Muscle layer of duodenum (tissue), 2 donors: ENCODE measurements around the gene TNMD.
"Not testable (repeated sequence)": the region's sequence is repeated elsewhere in the genome, so short reads cannot be mapped to it uniquely, and the experiment has no call there.

Experiments used
- H3K27ac ChIP-seq: one replicate; pipeline ENCODE4 v1.7.0; 2013; ENCODE audit warnings: mild to moderate bottlenecking, low read length
- H3K27me3 ChIP-seq: one replicate; pipeline ENCODE4 v1.7.0; 2013; ENCODE audit warnings: low read depth, mild to moderate bottlenecking, control low read depth, low read length
- H3K36me3 ChIP-seq, 2 donors: one replicate each; pipeline ENCODE4 v1.7.0; 2013; ENCODE audit warnings: low read length in 2 of 2, control low read depth in 1 of 2, mild to moderate bottlenecking in 1 of 2; ENCODE audit not compliant: insufficient read depth in 2 of 2, control insufficient read depth in 1 of 2
- H3K4me1 ChIP-seq, 2 donors: one replicate each; pipeline ENCODE4 v1.7.0; 2013; ENCODE audit warnings: low read length in 2 of 2, mild to moderate bottlenecking in 2 of 2, control low read depth in 1 of 2, moderate library complexity in 1 of 2; ENCODE audit not compliant: insufficient read depth in 2 of 2, control insufficient read depth in 1 of 2
- H3K4me3 ChIP-seq, 2 donors: one replicate each; pipeline ENCODE4 v1.7.0; 2013; ENCODE audit warnings: low read length in 2 of 2, low read depth in 1 of 2, mild to moderate bottlenecking in 1 of 2
- H3K9me3 ChIP-seq, 2 donors: one replicate each; pipeline ENCODE4 v1.7.0; 2013; ENCODE audit warnings: low read length in 2 of 2, control low read depth in 1 of 2, mild to moderate bottlenecking in 1 of 2; ENCODE audit not compliant: control insufficient read depth in 1 of 2
- donor health status: healthy.

TNMD gene

GRCh38 chrX:100584611-100585010 is at the start of gene TNMD:
TSS of gene TNMD (plus strand) at chrX:100584936. CDS start at chrX:100585019, 83 bp downstream.
- no peaks in the 10 kb centered on the region for H3K9me3 ChIP-seq
- H3K27me3 ChIP-seq = no peaks in the 10 kb centered on the region
- no peak within 1 kb of the TSS for H3K27ac ChIP-seq
- no peaks in the 10 kb centered on the region for H3K36me3 ChIP-seq
- no peak within 1 kb of the TSS for H3K4me3 ChIP-seq
- no peaks in the 10 kb centered on the region for H3K4me1 ChIP-seq

GRCh38 chrX:100565534-100565933 is 19.2 kb upstream of the TNMD start:
- H3K27ac ChIP-seq, H3K4me1 ChIP-seq, H3K9me3 ChIP-seq, H3K4me3 ChIP-seq, H3K36me3 ChIP-seq, H3K27me3 ChIP-seq: not testable (repeated sequence)

DNA sequence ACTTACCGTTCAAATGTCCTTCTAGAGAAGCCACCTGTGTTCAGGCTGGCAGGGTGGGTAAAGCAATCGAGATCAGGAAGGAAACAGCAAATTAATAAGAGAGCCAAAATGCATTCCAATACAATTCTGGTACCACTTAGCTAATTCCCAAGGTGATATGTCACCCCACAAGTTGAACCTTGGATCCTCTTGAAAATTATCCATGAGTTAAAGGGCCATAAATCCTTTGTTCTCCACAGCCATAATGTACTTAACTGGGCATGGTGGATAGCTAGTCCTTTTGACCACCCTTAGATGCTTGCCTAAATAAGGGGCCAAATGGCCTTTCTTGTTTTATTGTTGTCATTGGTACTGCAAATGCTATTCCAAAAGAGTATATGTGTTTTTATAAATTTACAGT is 2.0 kb downstream of the TNMD start:
- Histone ChIP-seq H3K36me3 (no peaks in the 10 kb centered on the region), H3K4me3 (no peak overlapping the region), H3K27me3 (no peaks in the 10 kb centered on the region), H3K4me1 (no peaks in the 10 kb centered on the region), H3K9me3 (no peaks in the 10 kb centered on the region), H3K27ac (no peak overlapping the region)

- Histone ChIP-seq H3K36me3 (no peaks in the 10 kb centered on the region), H3K4me3 (no peak overlapping the region), H3K27ac (no peak overlapping the region), H3K4me1 (no peaks in the 10 kb centered on the region), H3K9me3 (no peaks in the 10 kb centered on the region), H3K27me3 (no peaks in the 10 kb centered on the region)
These were observed 3.1 kb downstream of the TNMD start for GRCh38 chrX:100587861-100588260.

- H3K4me1 ChIP-seq = no peaks in the 10 kb centered on the region
- no peak overlapping the region for H3K27ac ChIP-seq
- H3K9me3 ChIP-seq = no peaks in the 10 kb centered on the region
- no peaks in the 10 kb centered on the region for H3K36me3 ChIP-seq
- no peaks in the 10 kb centered on the region for H3K27me3 ChIP-seq
- no peak overlapping the region for H3K4me3 ChIP-seq
These were observed 6.7 kb downstream of the TNMD start for GRCh38 chrX:100591256-100592051.

- Histone ChIP-seq H3K9me3 (no peaks in the 10 kb centered on the region), H3K36me3 (no peaks in the 10 kb centered on the region), H3K27ac (no peak overlapping the region), H3K4me3 (peak overlapping the region in 1 of 2 donors; percentile 11), H3K4me1 (no peaks in the 10 kb centered on the region), H3K27me3 (no peaks in the 10 kb centered on the region)
These were observed 8.4 kb downstream of the TNMD start for GRCh38 chrX:100593126-100593525.

DNA sequence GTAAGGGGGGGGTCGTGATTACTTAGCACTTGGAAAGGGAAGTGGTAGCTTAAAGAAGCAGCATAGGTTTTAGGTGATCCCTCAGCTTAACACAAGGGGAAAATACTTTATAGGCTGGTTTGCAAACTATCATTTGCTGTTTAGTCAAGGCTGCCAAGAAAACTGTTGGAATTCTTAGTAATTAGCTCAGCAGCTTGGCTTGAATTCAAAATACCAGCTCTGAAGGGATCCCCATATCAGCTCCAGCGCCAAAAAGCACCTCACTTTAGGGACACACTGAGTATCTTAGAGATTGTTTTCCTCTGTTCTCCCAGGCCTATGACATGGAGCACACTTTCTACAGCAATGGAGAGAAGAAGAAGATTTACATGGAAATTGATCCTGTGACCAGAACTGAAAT is 8.8 kb downstream of the TNMD start:
- Histone ChIP-seq H3K36me3 (no peaks in the 10 kb centered on the region), H3K4me1 (no peaks in the 10 kb centered on the region), H3K27ac (no peak overlapping the region), H3K4me3 (no peak overlapping the region), H3K9me3 (no peaks in the 10 kb centered on the region), H3K27me3 (no peaks in the 10 kb centered on the region)

DNA sequence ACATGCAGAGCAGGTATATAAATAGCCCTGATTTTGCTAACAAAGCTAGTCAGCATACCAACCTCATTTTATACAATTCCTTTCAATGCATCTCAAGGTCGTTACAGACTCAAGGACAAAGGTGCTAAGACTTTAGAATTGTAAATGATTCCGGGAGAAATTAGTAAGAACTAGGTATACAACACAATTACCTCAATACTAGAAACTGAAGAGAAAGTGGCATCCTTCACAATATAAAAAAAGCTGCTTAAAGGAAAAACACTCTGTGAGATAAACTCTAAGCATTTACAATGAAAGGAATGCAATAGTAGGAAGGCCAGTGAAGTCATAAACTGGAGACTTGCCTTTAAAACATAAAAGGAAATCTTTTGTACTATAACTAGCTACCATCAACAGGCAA is 11.9 kb downstream of the TNMD start:
- H3K4me1 ChIP-seq = no peaks in the 10 kb centered on the region
- H3K27me3 ChIP-seq = no peaks in the 10 kb centered on the region
- no peak overlapping the region for H3K4me3 ChIP-seq
- H3K27ac ChIP-seq = no peak overlapping the region
- H3K36me3 ChIP-seq = no peaks in the 10 kb centered on the region
- no peaks in the 10 kb centered on the region for H3K9me3 ChIP-seq

DNA sequence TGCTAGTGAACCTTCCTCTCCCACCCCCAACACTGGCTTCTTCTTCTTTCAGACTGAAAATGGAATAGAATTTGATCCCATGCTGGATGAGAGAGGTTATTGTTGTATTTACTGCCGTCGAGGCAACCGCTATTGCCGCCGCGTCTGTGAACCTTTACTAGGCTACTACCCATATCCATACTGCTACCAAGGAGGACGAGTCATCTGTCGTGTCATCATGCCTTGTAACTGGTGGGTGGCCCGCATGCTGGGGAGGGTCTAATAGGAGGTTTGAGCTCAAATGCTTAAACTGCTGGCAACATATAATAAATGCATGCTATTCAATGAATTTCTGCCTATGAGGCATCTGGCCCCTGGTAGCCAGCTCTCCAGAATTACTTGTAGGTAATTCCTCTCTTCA is 14.7 kb downstream of the TNMD start:
- Histone ChIP-seq H3K4me1 (no peaks in the 10 kb centered on the region), H3K9me3 (no peaks in the 10 kb centered on the region), H3K36me3 (no peaks in the 10 kb centered on the region), H3K27ac (no peak overlapping the region), H3K27me3 (no peaks in the 10 kb centered on the region), H3K4me3 (no peak overlapping the region)

DNA sequence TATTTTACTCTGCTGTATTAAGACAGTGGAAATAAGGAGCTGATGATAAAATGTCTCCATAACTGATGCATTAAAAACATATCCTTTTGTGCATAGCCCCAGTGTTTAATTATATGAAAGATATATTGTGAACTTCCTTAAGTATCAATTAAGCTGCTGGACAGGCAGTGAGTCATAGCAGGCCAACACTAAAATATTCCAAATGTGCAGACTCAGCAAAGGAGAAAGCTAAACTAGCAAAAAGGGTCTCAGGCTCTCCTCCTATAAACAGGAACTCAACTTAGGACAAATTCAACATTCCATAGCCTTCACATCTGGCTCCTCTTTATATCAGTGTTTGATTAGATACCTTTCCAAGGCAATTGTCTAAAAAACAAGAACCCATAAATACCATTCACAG is 15.6 kb downstream of the TNMD start:
- no peak overlapping the region for H3K27ac ChIP-seq
- no peaks in the 10 kb centered on the region for H3K27me3 ChIP-seq
- H3K4me3 ChIP-seq = no peak overlapping the region
- H3K4me1 ChIP-seq = no peaks in the 10 kb centered on the region
- no peaks in the 10 kb centered on the region for H3K9me3 ChIP-seq
- no peaks in the 10 kb centered on the region for H3K36me3 ChIP-seq

- H3K27ac ChIP-seq = no peak overlapping the region
- no peaks in the 10 kb centered on the region for H3K36me3 ChIP-seq
- no peaks in the 10 kb centered on the region for H3K4me1 ChIP-seq
- no peaks in the 10 kb centered on the region for H3K9me3 ChIP-seq
- H3K4me3 ChIP-seq = no peak overlapping the region
- H3K27me3 ChIP-seq = no peaks in the 10 kb centered on the region
These were observed 16.0 kb downstream of the TNMD start for GRCh38 chrX:100600758-100601157.

GRCh38 chrX:100606753-100607152 is 22.0 kb downstream of the TNMD start:
- H3K4me1 ChIP-seq = no peaks in the 10 kb centered on the region
- no peaks in the 10 kb centered on the region for H3K36me3 ChIP-seq
- H3K9me3 ChIP-seq = no peaks in the 10 kb centered on the region
- H3K4me3 ChIP-seq = no peak overlapping the region
- no peak overlapping the region for H3K27ac ChIP-seq
- no peaks in the 10 kb centered on the region for H3K27me3 ChIP-seq
